NT2/D1 (cell line): ENCODE data around the gene DOCK1.

ENCODE experiments used
- DNase-seq: peaks from one replicate; pipeline ENCODE4 v3.0.0-alpha.2; 2011; ENCODE audit warnings: low read depth, low spot score
- H3K27me3 ChIP-seq: 2 replicates; pipeline ENCODE4 v1.6.0; 2011; ENCODE audit warnings: mild to moderate bottlenecking; ENCODE audit not compliant: insufficient read length, insufficient read depth
- H3K36me3 ChIP-seq: 2 replicates; pipeline ENCODE4 v1.6.1; 2011; ENCODE audit warnings: mild to moderate bottlenecking, low read length, mixed read lengths; ENCODE audit not compliant: insufficient read depth, insufficient read length
- H3K4me1 ChIP-seq: 2 replicates; pipeline ENCODE4 v1.5.1; 2011; ENCODE audit not compliant: insufficient read depth, insufficient read length
- H3K4me3 ChIP-seq: 2 replicates; pipeline ENCODE4 v1.5.1; 2011; ENCODE audit warnings: low read depth; ENCODE audit not compliant: insufficient read length
- H3K9ac ChIP-seq: 2 replicates; pipeline ENCODE4 v1.6.0; 2011; ENCODE audit warnings: low read depth; ENCODE audit not compliant: insufficient read length
- H3K9me3 ChIP-seq: 2 replicates; pipeline ENCODE4 v1.5.1; 2011; ENCODE audit warnings: mild to moderate bottlenecking, low read length; ENCODE audit not compliant: insufficient read depth
- SUZ12 ChIP-seq: IDR thresholded peaks from 2 replicates; pipeline ENCODE4 v1.6.1; 2011; ENCODE audit not compliant: insufficient read length, insufficient read depth; ENCODE audit errors: extremely low read depth
- YY1 ChIP-seq: IDR thresholded peaks from 2 replicates; pipeline ENCODE4 v1.6.1; 2011; ENCODE audit not compliant: insufficient read length, insufficient read depth
- ZNF274 ChIP-seq: IDR thresholded peaks from 2 replicates; pipeline ENCODE4 v1.6.1; 2011; ENCODE audit warnings: mild to moderate bottlenecking, low read depth, low read length

DOCK1 gene

DNA sequence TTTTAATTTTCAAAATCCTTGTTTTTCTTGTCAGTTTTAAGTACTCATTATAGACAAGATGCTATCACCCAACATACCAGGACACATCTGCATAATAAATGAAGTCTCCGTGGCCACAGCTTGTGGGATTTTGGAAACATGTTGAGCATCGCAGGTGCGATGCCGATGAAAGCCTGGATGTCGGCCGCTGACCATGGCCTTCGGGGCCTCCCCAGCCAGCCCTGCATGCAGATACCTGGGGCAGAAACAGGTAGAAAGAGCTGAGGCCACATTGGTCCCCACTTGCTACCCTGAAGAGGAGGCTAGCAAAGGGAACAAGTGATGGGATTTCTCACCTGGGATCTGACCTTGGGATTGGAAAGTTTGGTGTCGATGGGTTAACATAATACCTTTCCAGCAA, 123.8 kb downstream of the DOCK1 start:
- peaks cover 78% of the 10 kb centered on the region for H3K36me3 ChIP-seq
- TF ChIP-seq ZNF274 (no peak), SUZ12 (no peak), YY1 (no peak)
- H3K9me3 ChIP-seq, result no peaks in the 10 kb centered on the region
- no peak for DNase-seq
- no peak overlapping the region for H3K4me3 ChIP-seq
- no peaks in the 10 kb centered on the region for H3K4me1 ChIP-seq
- H3K27me3 ChIP-seq, result no peaks in the 10 kb centered on the region
- no peak overlapping the region for H3K9ac ChIP-seq

DNA sequence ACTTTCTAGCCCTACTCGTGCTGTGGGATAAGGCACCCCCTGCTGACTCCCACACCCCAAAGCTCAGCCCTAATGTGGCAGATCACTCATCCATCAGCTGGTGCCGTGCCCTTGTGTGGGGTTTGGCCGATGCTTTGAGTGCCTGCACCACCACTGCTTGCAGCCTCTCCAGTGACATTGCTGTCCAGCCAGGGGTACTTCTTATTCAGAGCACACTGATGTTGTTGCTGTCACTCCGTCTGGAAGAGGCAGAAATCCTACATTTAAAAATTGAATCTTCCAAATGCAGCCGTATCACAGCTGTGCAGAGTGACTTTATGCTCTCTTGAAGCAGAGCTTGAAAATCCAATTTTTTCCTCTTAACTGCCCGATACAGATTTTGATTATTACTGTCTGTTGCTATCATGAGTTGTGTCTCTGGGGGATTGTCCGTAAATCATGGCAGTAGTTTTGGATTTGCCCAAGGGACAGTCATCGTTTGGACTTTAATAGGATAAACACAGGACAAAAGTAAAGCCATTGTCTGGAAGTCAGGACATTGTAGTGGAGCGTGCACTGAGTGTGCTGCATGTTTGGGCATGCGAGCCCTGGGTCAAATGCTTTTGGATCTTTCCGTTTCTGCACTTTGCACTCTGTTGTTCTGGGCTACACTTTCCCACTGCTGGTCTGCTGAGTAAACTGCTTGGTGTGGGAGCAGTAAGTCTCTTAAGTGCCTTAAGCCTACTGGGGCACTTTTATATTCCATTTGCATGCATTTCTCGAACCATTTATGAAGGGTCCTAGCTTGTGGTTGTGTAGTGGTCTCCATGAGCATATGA, 128.2 kb downstream of the DOCK1 start:
- TF ChIP-seq SUZ12, result no peak
- TF ChIP-seq ZNF274, result no peak
- no peak for TF ChIP-seq YY1
- Histone ChIP-seq H3K4me3 (no peak overlapping the region), H3K36me3 (peaks cover 67% of the 10 kb centered on the region), H3K27me3 (no peaks in the 10 kb centered on the region), H3K9ac (no peak overlapping the region), H3K9me3 (no peaks in the 10 kb centered on the region), H3K4me1 (no peaks in the 10 kb centered on the region)
- DNase-seq, result no peak

DNA sequence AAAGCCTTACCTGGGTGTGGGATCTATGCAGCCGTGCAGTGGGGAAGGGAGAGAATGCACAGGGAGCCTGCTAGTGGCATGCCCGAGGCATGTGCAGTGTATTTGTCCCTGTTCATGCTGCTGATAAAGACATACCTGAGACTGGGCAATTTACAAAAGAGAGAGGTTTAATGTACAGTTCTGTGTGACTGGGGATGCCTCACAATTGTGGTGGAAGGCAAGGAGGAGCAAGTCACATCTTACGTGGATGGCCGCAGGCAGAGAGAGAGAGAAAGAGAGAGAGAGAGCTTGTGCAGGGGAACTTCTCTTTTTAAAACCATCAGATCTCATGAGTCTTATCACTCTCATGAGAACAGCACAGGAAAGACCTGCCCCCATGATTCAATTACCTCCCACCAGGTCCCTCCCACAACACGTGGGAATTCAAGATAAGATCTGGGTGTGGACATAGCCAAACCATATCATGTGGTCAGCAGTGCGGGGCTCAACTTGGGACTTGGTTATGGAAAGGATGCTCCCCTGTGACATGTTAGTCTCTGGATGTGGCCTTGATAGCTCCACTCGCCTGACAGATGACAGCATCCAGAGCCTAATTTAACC, 128.9 kb downstream of the DOCK1 start:
- no peak overlapping the region for H3K9ac ChIP-seq

DNA sequence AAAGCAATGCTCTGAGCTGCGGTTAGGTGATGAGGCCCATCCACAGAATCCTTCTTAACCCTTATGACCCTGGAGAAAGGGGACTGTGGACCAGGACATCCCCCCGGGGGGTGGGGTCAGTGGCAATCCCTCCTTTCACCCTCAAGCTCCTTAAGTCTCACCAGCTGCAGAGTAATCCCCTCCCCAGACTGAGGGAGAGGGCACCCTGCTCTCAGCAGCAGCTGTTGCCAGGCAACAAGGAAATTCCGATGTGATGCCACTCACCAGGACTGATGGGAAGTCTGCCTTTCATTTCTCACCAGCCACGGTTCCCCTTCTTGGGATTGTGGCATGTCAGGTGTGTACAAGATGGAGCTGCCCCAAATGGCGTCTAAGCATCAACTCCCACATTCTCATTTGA, 129.6 kb downstream of the DOCK1 start:
- Histone ChIP-seq H3K36me3 (peaks cover 67% of the 10 kb centered on the region), H3K4me3 (no peak overlapping the region)
- TF ChIP-seq ZNF274, result no peak
- no peak for TF ChIP-seq YY1
- TF ChIP-seq SUZ12, result no peak

More for the DNA sequence above, 128.9 kb downstream of the DOCK1 start:
- Histone ChIP-seq H3K27me3 (no peaks in the 10 kb centered on the region), H3K4me3 (no peak overlapping the region), H3K9me3 (no peaks in the 10 kb centered on the region), H3K4me1 (no peaks in the 10 kb centered on the region), H3K36me3 (peaks cover 68% of the 10 kb centered on the region)
- no peak for DNase-seq
- TF ChIP-seq YY1, result no peak
- TF ChIP-seq ZNF274, result no peak
- TF ChIP-seq SUZ12, result no peak

DNA sequence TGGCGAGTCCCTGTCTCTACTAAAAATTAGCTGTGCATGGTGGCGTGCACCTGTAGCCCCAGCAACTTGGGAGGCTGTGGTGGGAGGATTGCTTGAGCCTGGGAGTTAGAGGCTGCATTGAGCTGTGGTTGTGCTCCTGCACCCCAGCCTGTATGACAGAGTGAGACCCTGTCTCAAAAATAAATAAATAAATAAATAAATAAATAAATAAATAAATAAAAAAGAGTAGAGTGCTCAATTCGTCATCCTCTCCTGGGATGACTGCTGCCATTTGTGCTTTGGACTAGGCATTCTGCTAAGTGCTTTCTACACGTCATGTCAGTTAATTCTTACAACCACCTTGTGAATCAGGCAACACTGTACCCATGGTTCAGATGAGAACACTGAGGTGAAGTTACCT, 130.6 kb downstream of the DOCK1 start:
- Histone ChIP-seq H3K9ac (no peak overlapping the region), H3K9me3 (no peaks in the 10 kb centered on the region), H3K4me1 (no peaks in the 10 kb centered on the region), H3K27me3 (no peaks in the 10 kb centered on the region), H3K4me3 (no peak overlapping the region), H3K36me3 (peaks cover 67% of the 10 kb centered on the region)
- TF ChIP-seq YY1 (no peak), SUZ12 (no peak), ZNF274 (no peak)
- DNase-seq, result no peak

More for the DNA sequence above, 129.6 kb downstream of the DOCK1 start:
- H3K9me3 ChIP-seq, result no peaks in the 10 kb centered on the region
- H3K9ac ChIP-seq, result no peak overlapping the region
- no peaks in the 10 kb centered on the region for H3K27me3 ChIP-seq
- no peak for DNase-seq
- no peaks in the 10 kb centered on the region for H3K4me1 ChIP-seq

DNA sequence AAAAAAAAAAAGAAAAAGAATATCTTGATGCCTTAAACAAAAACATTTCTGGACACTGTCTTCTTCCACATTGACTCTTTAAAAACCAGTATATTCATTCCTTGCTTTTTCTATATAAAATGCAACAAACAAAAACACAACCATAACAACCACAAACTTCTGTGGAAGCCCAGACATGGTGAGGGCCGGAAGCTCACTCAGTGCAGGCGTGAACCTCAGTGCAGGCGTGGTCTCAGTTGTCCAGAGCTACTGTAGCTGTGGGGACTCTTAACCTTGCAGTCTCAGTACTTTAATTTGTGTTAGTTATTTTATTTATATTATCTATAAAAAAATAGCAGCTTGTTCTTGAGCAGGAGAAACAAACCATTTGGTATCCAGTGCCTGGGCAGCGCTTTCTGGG, 131.8 kb downstream of the DOCK1 start:
- no peaks in the 10 kb centered on the region for H3K9me3 ChIP-seq

DNA sequence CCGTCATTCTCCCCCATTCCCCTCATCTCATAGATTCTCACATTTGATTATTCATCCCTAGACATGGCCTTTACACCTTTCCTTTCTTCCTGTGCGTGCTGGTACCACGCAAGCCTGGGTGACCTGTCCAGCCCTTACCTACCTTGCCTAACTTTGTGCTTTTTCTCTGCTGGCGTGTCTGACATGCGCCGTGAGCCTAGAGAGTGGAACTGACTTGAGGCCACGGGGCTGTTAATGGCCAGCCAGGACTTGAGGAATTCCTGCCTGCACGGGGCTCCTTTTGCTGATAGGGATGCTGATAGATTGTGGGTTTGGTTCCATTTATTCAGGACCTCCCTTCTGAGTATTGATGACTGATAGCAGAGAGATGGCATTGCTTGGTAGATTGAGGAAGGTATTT, 134.2 kb downstream of the DOCK1 start:
- Histone ChIP-seq H3K9me3 (no peaks in the 10 kb centered on the region), H3K4me1 (no peaks in the 10 kb centered on the region), H3K36me3 (peaks cover 59% of the 10 kb centered on the region), H3K27me3 (no peaks in the 10 kb centered on the region), H3K9ac (no peak overlapping the region), H3K4me3 (no peak overlapping the region)
- TF ChIP-seq YY1 (no peak), SUZ12 (no peak), ZNF274 (no peak)
- DNase-seq, result no peak

More for the DNA sequence above, 131.8 kb downstream of the DOCK1 start:
- H3K4me1 ChIP-seq, result no peaks in the 10 kb centered on the region
- no peak for DNase-seq
- no peaks in the 10 kb centered on the region for H3K27me3 ChIP-seq
- TF ChIP-seq ZNF274, result no peak
- TF ChIP-seq SUZ12, result no peak
- no peak for TF ChIP-seq YY1
- no peak overlapping the region for H3K9ac ChIP-seq
- H3K4me3 ChIP-seq, result no peak overlapping the region
- H3K36me3 ChIP-seq, result peaks cover 64% of the 10 kb centered on the region
